Left hindlimb (tissue), 1 donor: ENCODE results near the gene CERS6.

Experiments
- DNase-seq: peaks from one replicate; pipeline ENCODE4 v3.0.0-alpha.2; 2018

Gene CERS6

GRCh38 chr2:168712053-168712452, 256.0 kb downstream of the CERS6 start:
- no peak for DNase-seq

- DNase-seq: no peak
These were observed 257.3 kb downstream of the CERS6 start for GRCh38 chr2:168713325-168713724.

GRCh38 chr2:168715849-168716248, 259.8 kb downstream of the CERS6 start:
- DNase-seq: no peak

- DNase-seq: no peak
These were observed 260.8 kb downstream of the CERS6 start for GRCh38 chr2:168716839-168717238.

- DNase-seq: no peak
These were observed 261.9 kb downstream of the CERS6 start for GRCh38 chr2:168717790-168718502.

- DNase-seq: no peak
These were observed 262.6 kb downstream of the CERS6 start for GRCh38 chr2:168718622-168719021.

- DNase-seq: no peak
These were observed 263.4 kb downstream of the CERS6 start for GRCh38 chr2:168719446-168719845.

GRCh38 chr2:168722592-168722991, 266.5 kb downstream of the CERS6 start:
- DNase-seq: no peak

GRCh38 chr2:168723275-168723899, 267.3 kb downstream of the CERS6 start:
- no peak for DNase-seq

- DNase-seq: no peak
These were observed 270.3 kb downstream of the CERS6 start for GRCh38 chr2:168726375-168726774.

- no peak for DNase-seq
These were observed 271.9 kb downstream of the CERS6 start for GRCh38 chr2:168727904-168728470.

- no peak for DNase-seq
These were observed 273.4 kb downstream of the CERS6 start for GRCh38 chr2:168729455-168729854.

- DNase-seq: no peak
These were observed 274.3 kb downstream of the CERS6 start for GRCh38 chr2:168730344-168730743.

GRCh38 chr2:168731002-168731401, 274.9 kb downstream of the CERS6 start:
- DNase-seq: no peak

- no peak for DNase-seq
These were observed 275.5 kb downstream of the CERS6 start for GRCh38 chr2:168731616-168732015.

GRCh38 chr2:168732100-168732499, 276.0 kb downstream of the CERS6 start:
- DNase-seq: no peak

- no peak for DNase-seq
These were observed 276.4 kb downstream of the CERS6 start for GRCh38 chr2:168732506-168732905.

- no peak for DNase-seq
These were observed 278.2 kb downstream of the CERS6 start for GRCh38 chr2:168734199-168734760.

- DNase-seq: no peak
These were observed 280.8 kb downstream of the CERS6 start for GRCh38 chr2:168736649-168737445.

GRCh38 chr2:168738062-168738461, 282.0 kb downstream of the CERS6 start:
- no peak for DNase-seq

GRCh38 chr2:168740360-168740759, 284.3 kb downstream of the CERS6 start:
- no peak for DNase-seq

- no peak for DNase-seq
These were observed 284.7 kb downstream of the CERS6 start for GRCh38 chr2:168740788-168741187.

GRCh38 chr2:168742258-168742932, 286.3 kb downstream of the CERS6 start:
- no peak for DNase-seq
